Fibroblast of upper back skin (primary cell): ENCODE data around the gene SPDEF.

Experiments used
- DNase-seq: peaks from one replicate; pipeline ENCODE4 v3.0.0-alpha.2; 2013

The SPDEF gene

GRCh38 chr6:34526241-34526972 is 29.7 kb downstream of the SPDEF start:
- peak; percentile 3 for DNase-seq

GRCh38 chr6:34525431-34526175 is 30.5 kb downstream of the SPDEF start:
- DNase-seq = no peak

DNA sequence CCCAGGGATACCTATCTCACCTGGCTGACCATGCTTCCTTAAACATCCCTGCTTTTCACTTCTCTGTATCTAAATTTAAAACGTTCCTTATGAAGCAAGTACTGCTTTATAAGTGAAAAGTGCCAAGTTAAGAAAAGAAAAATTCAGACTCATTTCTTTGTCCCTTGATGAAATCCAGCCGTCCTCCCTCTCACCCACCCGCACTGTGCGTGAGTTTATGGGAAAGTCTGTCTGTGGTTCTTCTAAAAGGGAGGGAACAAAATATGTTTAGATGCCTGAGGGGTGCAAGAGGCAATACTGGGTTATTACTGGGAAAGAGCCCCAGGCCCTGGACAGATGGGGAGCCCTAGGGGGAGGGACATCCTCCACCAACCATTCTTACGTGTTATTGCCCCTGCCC is 31.2 kb downstream of the SPDEF start:
- no peak for DNase-seq

- DNase-seq = no peak
These were observed 31.6 kb downstream of the SPDEF start for GRCh38 chr6:34524499-34524898.

- DNase-seq = no peak
These were observed 32.5 kb downstream of the SPDEF start for GRCh38 chr6:34523441-34524206.

- no peak for DNase-seq
These were observed 33.4 kb downstream of the SPDEF start for GRCh38 chr6:34522761-34523160.

- DNase-seq = no peak
These were observed 34.5 kb downstream of the SPDEF start for GRCh38 chr6:34521463-34522285.

DNA sequence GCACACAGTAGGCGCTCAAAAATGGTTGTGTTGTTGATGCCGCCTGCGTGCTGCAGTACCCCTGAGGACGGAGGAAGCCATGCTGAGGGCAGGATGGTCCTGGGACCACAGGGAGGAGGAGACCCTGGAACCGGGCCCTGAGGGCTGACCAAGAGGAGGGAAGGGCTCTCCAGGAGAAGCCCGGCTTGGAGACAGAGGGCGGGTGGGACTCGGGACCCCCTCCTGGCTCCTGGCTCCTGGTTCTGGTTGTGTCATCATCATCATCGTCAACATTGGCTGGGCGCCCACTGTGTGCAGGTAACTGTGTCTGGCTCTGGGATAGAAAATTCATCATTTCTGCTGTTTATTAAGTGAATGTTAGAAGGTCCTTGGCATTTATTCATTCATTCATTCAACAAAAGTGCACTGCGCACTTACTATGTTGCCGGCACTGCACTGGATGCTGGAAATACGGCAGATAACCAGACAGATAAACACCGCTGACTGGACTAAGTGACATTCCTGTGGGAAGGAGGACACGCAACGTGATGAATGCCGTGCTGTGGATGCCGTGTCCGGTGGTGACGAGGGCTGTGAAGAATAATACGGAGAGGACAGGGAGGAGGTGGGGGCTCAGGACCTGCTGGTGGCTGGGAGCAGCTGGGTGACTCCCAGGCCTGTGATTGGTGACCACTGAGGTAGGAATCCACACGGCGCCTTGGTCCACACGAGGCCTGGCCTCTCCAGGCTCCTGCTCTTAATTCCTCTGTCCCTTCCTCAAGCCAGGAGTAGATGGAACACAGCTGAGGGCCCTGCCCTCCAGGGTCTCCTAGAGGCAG is 35.3 kb downstream of the SPDEF start:
- DNase-seq = no peak

DNA sequence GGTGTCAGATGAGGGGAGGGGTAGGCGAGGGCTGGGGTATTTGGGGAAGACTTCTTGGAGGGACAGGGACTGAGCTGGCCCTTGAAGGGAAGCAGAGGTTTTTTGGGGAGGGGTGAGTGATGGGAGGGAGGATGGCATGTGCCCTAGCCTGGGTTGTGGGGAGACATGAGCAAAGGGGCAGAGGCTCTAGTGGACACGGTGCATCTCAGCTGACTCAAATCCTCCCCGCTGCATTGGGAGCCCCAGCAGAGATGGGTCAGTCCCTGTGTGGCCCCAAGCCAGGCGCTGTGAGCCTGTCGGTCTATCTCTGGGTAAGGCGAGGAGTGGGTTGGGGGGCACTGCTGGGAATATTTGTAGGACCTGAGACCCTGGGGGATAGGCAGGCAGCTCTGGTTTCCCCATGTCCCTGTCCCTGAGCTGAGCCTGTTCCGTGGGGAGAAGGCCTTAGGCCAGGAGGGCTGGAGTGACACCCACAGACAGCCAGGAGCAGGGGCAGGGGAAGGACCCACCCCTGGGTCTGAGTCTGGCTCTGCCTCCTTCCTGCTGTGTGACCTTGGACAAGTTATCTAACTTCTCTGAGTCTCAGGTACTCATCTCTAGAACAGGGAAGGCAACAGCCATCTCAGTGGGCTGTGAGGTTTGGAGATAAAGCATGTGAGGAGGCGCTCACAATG is 36.0 kb downstream of the SPDEF start:
- DNase-seq = no peak

DNA sequence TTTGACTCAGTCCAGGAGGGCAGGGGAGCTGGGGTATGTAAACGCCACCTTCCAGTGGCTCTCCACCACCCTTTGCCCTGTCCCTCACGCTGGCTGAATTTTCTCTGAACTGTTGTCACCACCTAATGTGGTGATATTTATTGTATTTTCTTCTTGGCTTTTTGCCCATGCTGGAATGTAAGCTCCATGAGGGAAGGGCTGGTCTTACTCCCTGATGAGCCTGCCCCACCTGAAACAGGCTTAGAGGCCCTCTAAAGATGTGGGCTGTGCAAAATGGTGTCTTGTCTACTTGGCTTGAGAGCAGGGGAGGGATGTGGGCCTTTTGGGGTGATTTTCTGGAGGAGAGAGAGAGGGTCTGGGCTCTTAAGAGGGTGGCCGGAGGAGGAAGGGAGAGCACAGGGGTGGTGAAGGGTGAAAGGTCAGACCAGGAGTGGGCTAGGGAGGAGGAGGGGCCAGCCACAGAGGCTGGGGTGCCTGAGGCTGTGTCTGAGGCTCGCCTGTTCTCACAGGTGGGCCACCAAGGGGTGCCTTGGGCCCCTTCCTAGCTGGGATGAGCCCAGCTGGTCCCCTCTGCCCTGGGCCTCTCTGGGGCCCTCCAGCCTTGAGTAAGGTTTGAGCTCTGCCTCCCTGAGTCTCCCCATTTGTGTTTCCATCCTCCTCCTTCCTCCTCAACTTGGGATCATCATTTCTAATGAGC is 37.3 kb downstream of the SPDEF start:
- no peak for DNase-seq

DNA sequence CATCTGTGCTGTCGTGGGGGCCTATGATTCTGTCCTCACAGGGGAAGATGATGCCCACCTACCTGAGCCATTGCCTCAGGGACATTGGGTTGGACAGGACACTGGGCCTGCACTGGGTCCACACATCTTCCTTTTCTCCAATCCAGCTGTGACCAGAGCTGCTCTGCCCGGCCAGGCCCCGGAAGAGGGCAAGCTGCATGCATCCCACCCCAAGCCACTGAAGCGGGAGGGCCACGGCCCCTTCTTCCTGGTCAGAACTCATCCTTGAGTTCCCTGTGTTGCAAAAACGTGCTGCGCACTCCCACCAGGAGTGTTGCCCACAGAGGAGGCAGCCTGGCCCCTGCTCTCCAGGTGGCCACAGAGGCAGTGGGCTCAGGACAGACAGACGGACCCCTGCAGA is 38.2 kb downstream of the SPDEF start:
- DNase-seq = no peak

GRCh38 chr6:34517461-34517881 is 38.7 kb downstream of the SPDEF start:
- DNase-seq = no peak

DNA sequence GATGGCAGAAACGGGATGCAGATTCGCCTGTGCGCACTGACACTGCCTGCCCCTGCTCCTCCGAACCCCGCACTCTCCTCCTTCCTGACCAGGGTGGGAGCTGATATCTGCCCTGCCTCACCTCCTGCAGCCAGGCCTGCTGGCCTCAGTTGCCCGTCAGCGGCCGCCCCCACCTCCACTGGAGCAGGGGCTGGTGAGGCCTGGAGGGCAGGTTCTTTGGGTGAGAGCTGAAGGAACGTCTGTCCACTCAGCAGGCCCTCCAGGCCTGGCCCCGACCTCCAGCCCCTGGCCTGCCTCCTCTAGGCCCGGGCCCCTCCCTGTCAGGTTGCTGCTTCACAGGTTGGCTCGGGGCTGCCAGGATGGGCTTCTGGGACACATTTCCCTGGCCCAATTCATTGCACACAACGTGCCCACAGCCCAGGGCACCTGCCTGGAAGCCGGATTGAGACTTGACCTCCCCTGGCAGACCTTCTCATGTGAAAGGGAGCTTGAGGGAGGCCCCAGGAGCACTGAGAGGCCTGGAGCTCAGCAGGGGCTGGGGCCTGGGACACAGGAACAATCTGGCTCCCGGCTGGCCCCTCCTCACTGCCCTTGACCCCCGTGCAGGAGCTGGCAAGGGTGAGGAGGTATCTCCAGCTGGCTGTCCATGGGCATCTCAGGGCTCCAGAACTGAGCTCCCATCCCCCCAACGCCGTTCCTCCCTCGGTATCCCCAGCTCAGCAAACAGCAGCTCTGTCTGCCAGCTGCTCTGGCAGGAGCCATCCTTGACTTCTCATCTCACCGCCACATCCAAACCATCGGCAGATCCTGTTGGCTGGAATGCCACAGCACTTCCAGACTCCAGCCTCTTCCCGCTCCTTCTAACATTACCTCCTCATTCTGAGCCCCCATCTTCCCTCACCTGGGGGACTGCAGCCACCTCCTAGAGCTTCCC is 39.5 kb downstream of the SPDEF start:
- DNase-seq = no peak

DNA sequence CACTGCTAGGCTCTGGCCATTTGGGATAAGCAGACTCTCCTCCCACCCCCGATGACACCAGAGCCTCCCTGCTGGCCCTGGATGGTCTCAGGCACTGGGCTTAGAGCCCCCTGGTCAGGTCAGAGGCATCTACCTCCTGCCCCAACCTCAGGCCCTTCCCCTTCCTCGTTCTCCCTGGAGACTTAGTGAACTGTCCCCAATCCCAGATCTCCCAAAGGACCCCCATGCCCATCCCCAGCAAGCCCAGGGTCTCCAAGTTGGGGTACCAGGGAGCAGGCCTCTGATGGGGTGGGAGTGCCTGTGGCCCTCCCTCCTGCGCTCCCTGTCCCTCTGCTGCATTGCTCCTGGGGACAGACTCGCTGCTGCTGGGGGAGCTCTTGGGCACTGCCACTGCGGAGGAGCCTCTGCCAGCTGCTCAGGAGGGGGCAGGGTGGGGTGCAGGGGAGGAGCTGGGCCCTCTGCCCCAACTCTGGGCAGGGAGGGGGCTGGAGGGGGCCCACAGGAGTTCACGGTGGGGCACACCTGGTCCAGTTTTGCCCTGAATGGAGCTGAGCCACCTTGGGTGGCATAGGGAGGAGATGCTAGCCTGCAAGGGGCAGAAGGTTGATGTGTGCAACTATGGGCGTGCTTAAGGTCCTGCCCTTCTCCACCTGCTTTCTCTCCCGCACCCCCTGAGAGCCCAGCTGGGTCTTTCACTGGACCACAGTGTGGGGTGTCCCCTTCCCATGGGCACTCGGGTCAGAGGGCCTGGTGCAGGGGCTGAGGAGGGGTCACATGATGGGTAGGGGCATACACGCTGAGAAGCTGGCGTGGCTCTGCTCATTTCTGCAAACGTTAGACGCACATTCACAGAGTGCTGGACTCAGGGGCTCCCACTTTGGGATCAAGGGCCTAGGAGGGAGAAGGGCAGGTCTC is 40.4 kb downstream of the SPDEF start:
- DNase-seq = no peak

- DNase-seq = peak; percentile 40
These were observed 41.3 kb downstream of the SPDEF start for GRCh38 chr6:34514593-34515472.

DNA sequence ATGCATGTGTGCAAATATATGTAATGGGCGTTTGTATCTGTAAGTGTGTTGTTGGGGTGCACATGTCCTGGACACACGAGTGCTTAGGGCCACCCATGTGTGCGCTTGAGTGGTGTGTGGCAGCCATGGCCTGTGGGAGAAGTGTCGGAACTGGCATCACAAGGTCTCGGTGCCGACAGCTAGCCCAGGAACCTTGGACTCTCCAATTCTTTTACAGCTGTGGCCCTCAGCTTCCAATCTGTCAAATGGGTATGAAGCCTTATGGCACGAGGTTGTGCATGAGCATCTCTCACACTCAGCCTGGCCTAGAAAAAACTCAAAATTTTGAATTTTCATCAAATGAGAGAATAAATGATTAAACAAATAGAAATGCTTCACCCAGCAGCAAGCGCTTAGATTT is 42.0 kb downstream of the SPDEF start:
- DNase-seq = no peak

DNA sequence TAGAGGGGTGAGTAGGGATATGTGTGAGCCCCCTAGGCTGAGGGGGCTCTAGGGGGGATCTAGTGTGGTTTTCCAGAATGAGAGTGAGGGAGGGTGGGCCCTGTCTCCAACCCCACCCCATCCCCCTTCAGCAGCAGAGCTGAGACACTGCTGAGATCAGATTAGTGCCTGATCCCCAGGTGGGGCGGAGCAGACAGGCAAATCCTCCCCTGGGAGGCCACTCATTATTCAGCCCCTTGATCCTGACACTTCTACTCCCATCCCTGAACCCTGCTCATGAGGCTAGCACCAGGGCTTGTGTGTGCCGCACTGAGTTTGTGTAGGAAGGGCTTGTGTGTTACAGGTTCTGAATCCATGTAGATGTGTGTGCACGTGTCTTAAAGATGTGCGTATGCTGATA is 42.5 kb downstream of the SPDEF start:
- no peak for DNase-seq
